IPS-18c (cell line): ENCODE measurements around the gene SPTBN5.

ENCODE experiments used
- H3K4me3 ChIP-seq: 2 replicates; pipeline ENCODE4 v1.7.0; 2013; ENCODE audit warnings: low read depth, mild to moderate bottlenecking, low read length, moderate library complexity; ENCODE audit not compliant: insufficient read depth
- H3K9me3 ChIP-seq: one replicate; pipeline ENCODE4 v1.6.1; 2013; ENCODE audit warnings: mild to moderate bottlenecking, low read length, moderate library complexity; ENCODE audit not compliant: control insufficient read depth, insufficient read depth

Gene SPTBN5

DNA sequence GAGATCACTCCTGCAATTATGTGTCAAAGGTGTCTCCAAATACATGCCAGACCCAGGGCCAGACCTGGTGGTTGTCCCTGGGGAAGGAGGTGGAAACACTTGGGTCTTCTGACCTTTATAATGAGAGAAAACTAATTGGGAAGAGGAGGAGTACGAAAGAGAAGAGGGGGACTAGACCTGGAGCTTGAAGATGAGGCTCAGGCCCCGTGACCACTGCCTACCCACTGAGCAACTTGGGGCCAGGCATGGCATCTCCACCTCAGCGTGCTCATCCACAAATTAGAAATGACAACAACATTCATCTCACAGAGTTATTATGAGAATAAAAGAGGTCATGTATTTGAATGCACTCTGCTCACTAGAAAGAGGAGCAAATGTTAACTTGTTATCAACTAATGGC, 19.4 kb upstream of the SPTBN5 start:
- Histone ChIP-seq H3K9me3 (no peaks in the 10 kb centered on the region), H3K4me3 (no peak overlapping the region)

DNA sequence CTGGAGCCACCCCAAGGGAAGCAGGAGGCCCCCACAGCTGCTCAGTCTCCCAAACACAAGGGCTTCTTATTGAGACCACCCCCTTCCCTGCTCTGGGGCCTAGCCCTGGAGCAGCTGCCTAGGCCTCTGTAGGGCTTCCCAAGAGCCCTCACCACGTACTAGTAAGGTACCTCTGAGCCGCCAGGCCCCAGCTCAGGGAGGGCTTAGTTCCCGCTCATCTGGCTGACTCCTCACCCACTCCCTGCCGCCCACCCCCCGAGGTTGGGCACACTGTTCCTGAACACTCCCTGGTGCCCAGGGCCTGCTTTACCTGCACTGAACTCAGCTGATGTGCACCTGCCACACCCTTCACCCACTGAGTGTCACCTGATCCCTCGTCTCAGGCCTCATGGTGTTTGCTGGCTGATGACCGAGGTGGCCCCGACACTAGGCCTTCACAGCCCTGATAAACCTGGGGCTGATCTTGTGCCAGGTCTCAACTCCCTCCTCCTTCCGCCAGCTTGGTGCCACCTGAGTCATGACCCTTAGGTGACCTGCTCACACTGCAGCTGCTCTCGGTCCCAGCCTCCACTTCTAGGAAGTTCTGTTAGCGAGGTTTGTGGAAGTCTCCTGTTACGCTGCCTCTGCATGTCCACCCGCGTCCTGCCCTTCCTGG, 18.0 kb upstream of the SPTBN5 start:
- H3K4me3 ChIP-seq: no peak overlapping the region
- H3K9me3 ChIP-seq: no peaks in the 10 kb centered on the region

DNA sequence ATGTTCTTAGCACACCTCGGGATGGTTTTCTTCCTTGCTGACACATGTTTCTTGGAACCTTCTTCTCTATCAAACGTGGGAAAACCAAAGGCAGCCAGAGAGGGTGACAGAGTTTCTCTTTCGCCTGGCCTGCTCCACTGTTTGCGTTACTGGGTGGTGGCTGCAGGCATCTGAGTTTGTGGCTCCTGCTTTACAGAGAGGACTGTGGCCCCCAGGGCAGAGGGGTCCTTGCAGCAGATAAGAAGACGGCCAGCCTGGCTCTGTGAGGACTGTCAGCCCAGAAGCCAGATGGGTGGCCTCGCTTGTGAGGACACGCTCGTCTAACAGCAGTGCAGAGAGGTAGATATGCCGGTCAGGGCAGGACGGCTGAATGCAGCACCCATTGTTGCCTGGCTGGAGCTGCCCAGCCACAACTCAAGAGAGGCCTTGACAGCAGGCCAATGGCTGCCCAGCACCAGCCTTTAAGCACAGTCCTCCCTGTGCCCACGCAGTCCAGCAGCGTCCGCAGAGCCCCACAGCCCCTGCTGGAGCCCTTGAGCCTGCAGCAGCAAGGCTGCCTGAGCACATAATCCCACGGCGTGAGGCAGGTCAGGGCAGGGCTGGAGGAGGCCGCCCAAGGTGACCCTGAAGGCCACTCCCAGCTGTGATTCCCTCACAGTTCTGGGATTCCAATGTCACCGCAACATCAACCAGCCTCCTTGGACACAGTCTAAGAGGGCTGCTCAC, 15.0 kb upstream of the SPTBN5 start:
- no peak overlapping the region for H3K4me3 ChIP-seq
- H3K9me3 ChIP-seq: no peaks in the 10 kb centered on the region

DNA sequence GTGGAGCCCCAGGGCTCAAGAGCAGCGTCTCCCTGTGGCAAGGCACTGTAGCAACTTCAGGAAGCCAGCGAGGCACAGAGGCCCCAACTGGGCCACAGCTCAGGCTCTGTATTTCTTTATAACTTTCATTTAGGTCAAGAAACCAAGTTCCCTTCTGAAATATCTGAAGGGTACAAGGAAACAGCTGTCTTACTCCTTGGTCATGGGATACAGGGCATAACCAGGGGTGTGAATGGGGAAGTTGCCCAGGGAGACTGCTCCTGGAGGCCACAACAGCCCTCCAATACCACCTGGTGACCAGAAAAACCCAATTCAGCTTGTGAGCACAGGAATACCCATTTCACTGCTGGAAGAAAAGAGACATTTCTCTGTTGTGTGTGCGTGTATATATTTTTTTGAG, 13.3 kb upstream of the SPTBN5 start:
- Histone ChIP-seq H3K9me3 (no peaks in the 10 kb centered on the region), H3K4me3 (no peak overlapping the region)

DNA sequence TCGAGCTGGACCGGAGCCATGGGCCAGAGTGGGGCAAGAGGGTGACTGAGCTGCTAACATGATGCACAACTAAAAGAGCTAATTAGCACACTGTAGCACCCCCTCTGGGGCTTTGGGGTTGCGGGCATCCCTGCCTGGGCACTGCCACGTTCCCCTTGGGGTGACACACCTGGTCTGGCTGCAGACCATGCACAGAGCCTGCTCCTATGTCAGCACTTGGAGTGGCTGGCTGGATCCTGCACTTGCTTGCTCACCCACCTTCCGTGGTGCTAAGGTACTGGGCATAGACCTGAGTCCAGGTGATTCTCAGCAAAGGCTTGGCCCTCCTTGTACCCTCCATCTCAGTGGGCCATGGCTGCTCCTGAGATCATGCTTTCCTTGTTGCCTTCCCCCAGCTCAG, 12.8 kb upstream of the SPTBN5 start:
- H3K4me3 ChIP-seq: no peak overlapping the region
- no peaks in the 10 kb centered on the region for H3K9me3 ChIP-seq

DNA sequence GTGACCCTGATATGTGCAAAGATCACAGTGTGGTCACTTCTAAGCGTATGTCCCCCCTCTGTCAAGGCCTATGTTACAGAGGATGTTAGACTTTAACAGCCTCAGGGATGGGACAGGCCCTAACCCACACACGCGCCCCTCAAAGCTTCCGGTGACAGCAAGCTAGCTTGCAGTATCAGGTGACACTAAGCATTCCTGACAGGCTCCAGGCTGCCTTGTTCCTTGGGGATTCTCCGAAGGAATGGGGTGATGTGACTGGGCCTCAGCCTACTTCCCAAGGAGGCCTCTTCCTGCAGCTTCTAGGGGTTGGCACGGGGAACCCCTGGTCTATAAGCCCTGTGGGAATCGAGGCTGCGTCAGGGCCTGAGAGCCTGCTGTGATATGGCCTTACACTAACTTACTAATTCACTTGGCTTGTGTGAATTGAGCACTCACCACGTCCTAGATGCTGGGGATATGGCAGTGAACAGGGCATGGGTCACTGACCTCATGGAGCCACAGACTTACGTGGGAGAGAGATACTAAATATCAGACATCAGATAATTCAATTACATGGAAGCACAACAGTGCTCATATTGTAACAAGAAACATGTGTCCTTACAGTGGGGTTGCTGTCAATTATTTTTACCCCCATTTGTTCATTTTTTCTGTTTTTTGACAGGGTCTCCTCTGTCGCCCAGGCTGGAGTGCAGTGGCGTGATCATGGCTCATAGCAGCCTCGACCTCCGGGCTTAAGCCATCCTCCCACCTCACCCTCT, 11.4 kb upstream of the SPTBN5 start:
- Histone ChIP-seq H3K4me3 (no peak overlapping the region), H3K9me3 (no peaks in the 10 kb centered on the region)

DNA sequence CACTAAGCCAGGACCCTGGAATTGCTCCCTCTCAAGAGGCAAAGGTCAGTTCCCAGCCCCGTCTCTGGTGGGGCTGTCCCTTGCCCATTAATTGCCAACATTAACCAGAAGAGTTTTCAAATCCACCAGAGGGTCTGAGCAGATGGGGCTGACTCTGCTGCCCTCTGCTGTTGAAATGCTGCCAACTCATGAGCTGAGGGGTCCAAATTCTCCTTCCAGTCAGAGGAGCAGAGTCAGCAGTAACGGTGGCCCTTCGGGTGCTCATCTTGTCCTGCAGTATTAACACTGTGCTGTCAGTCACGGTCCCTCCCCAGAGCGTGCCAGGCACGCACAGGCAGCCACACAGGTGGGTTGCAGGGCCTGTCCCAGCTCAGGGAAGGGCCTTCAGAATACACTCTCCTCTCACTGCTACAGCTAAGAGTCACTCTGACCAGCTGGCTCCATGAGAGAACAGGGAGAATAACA, 10.7 kb upstream of the SPTBN5 start:
- Histone ChIP-seq H3K9me3 (no peaks in the 10 kb centered on the region), H3K4me3 (no peak overlapping the region)

DNA sequence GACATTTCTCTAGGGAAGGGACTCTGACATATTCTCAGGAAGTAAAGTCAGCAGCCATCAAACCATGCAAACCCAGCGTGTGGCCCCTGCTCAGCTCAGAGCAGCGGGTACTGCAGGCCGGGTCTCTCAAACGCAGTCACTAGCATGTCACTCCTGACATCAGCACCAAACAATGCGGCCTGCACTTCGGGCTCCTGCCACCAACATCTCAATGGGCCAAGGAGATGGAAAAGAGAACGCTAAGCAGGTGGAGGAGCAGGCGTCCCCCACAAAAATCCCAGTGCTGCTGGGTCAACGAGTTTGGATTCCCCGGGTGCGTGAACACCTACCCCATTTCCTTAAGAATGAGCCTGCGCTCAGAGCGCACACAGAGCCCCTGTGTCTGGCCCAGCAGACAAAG, 9.9 kb upstream of the SPTBN5 start:
- no peaks in the 10 kb centered on the region for H3K9me3 ChIP-seq
- no peak overlapping the region for H3K4me3 ChIP-seq

DNA sequence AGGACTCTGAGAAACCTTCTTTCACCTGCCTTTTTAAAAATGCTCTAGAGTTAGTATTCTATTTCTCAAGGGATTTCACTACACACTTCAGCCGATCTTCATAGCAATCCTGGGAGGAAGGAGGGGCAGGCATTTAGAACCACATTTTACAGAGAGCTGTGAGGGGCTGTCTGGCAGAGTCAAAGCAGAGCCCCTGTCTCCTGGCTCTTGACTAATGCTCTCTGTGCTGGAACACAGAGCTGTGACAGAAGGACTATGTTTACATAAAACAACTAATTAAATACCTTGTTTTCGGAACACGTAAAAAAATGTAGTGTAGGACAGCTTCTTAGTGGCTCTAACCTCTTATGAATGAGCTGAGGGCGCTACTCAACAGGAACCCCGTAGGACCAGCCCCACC, 7.6 kb upstream of the SPTBN5 start:
- Histone ChIP-seq H3K9me3 (no peaks in the 10 kb centered on the region), H3K4me3 (no peak overlapping the region)

DNA sequence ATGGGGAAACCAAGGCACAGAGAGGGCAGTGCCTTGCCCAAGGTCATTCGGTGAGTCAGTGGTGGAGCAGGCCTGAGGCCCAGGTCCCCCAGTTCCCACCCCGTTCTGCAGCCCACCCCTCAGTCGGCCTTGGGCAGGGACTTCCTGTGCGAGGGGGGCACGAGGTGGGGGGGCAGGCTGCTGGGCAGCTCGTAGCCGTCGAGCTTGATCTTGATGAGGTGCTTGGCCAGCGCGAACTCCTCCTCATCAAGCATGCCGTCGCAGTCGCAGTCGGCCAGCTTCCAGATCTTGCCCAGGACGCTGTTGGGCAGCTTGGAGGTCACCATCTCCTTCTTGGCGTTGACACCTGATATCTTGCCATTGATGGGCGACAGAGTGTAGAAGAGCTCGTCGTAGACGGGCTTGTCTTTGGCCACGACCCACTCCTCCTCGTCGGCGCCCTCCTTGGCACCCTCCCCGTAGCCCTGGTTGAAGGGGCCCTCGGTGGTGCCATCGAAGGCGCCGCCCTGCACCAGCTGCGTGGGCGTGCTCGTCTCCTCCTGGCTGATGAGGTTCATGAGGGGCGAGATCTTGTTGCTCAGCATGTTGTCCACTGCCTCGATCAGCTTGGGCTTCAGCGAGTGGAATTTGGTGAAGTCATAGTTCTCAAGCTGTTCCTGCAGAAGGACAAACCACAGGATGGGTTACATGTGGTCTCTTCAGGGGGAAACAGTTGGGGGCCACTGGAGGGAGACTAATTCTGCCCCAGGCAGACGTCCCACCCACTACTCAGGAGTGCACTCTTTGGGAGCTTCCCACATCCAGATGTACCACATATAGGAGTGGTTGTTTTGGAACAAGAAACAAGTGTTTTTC, 6.9 kb upstream of the SPTBN5 start:
- H3K4me3 ChIP-seq: no peak overlapping the region
- H3K9me3 ChIP-seq: no peaks in the 10 kb centered on the region

DNA sequence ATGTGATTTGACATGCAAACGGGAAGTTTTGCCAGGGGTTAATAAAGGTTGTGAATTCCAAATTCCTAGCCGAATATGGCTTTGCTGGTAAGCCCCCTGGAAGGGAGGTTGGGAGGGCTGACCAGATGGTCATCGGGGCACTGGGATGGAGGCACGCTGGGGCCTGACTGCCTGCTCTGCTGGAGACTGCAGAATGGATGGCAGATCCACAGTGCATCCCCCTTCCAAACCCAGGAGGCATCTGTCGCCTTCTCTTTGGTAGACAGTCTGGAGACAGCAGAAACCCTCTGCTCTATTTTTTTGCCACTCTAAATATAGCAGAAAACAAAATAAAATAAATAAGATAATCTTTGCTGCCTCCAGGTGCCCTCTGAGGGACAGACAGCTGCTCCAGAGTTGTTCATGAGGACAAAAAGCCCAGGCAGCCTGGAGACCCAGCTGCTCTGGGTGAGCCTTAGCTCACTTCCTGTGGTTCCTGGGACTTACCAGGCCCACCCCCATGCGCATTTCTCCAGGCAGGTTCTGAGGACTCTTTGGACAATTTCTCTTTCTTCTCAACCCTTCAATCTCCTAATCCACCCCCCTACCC, 6.1 kb upstream of the SPTBN5 start:
- Histone ChIP-seq H3K9me3 (no peaks in the 10 kb centered on the region), H3K4me3 (no peak overlapping the region)

DNA sequence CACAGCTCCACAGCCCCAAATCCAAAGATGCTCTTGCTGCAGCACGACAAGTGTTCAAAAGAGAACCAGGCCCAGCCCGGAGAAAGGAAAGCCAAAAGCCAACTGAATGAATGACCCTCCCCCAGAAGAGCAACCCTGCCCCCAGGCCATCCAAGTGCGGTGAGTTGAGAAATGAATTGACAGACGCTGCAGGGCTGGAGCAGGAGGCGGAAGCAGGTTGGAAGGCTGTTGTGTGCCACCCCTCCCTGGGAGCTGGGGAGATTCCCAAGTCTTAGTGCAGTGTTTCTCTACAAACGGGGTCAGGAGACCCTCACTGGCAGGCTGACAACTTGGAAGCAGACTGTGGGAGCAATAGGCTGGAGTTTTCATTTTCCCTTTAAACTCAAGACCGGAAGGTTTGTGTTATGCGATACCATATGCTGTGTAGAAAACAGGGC, 3.5 kb upstream of the SPTBN5 start:
- H3K9me3 ChIP-seq: no peaks in the 10 kb centered on the region
- no peak overlapping the region for H3K4me3 ChIP-seq

DNA sequence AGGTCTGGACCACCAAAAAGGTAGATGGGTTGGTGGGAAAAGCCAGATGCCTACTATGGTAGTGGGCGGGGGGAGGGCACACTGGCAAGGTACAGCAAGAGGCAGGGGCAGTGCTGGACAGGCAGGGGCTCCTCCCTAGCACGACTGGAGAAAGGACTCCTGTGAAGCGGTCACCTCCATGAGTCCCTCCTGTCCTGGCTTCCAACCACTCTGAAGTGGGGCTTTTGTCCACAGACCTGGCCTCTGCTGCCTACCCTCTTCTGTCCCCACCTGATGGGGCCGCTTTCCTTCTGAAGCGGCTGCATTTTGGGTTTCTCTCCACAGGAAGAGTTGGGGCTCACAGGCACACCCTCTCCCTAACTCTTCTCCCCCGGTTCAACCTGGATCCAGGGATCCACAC, 2.7 kb upstream of the SPTBN5 start:
- H3K4me3 ChIP-seq: no peak overlapping the region
- no peaks in the 10 kb centered on the region for H3K9me3 ChIP-seq

DNA sequence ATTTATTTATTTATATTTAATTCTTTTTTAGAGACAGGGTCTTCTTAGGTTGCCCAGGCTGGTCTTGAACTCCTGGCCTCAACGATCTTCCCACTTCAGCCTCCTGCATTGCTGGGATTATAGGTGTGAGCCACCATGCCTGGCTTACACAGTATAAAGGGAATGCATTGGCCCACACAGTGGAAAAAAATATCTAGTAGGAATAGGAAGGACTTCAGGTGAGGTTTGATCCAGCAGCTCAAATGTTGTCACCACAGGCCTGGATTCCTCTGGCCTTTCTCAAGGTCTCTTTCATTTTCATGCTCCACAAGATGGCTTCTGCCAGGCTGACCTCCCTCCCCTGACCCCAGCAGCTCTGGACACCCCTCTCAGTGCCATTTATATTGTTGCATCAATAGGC, 2.1 kb upstream of the SPTBN5 start:
- Histone ChIP-seq H3K9me3 (no peaks in the 10 kb centered on the region), H3K4me3 (no peak overlapping the region)

DNA sequence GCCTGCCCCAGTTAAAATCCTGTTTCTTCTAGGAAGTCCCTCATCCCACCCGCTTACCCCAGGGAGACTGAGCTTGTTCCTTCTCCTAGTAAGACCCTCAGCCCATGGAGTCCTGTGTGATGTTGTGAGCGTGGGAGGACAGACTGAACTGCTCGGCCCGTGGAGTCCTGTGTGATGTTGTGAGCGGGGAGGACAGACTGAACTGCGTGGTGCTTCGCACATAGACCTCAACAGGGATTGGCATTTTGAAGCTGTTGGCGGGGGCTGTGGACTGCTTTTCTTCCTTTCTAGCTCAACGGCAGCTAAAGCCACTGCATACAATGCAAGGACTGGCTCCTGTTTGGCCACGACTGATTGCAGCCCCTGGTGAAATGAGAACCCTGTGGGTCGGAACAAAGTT, 1.6 kb upstream of the SPTBN5 start:
- Histone ChIP-seq H3K9me3 (no peaks in the 10 kb centered on the region), H3K4me3 (no peak overlapping the region)

DNA sequence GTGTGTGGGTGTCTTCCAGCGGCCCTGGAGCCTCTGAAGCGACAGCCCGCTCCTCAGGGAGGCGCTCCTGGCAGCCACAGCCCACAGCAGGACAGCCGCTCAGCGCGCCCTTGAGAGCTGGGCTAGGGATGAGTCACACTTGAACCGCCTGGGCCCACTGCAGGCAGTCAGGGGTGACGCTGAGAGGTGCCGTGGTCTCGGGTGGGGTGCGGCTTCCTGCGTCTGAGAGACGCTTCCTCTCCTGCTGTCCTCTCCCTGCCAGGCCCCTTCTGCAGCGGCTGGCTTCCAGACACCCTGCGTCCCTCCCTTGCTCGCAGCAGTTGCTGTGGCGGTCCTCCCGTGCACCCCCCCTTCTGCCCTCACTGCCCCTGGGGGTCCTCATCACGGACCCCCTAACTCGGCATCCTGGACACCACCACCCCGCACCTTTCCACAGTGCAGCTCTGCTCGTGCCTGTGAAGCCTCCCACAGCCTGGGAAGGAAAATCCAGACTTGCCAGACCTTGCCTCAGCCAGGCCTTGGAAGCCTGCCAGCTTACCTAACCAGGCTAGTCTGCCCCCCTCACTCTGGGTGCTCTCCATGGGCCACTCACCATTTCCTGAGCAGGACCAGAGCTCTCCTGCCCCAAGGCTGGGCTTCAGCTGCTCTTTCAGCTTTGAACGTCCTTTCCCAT, 1.1 kb upstream of the SPTBN5 start:
- no peak overlapping the region for H3K4me3 ChIP-seq
- no peaks in the 10 kb centered on the region for H3K9me3 ChIP-seq
